Effector memory CD4-positive, alpha-beta T cell (primary cell): ENCODE results near the gene BCL7B.
"Not testable (repeated sequence)": the region's sequence is repeated elsewhere in the genome, so short reads cannot be mapped to it uniquely, and the experiment has no call there.

Experiments
- DNase-seq, 3 donors: peaks; one replicate each; pipeline ENCODE4 v3.0.0-alpha.2; 2020
- H3K27ac ChIP-seq: 2 replicates; pipeline ENCODE4 v1.7.0; 2013; ENCODE audit warnings: mild to moderate bottlenecking, low read length, moderate library complexity; ENCODE audit not compliant: insufficient read depth, poor library complexity, severe bottlenecking
- H3K27me3 ChIP-seq: replicated peaks from 2 replicates; pipeline ENCODE4 v1.7.0; 2013; ENCODE audit warnings: mild to moderate bottlenecking, low read length; ENCODE audit not compliant: insufficient read depth, control insufficient read depth, poor library complexity, severe bottlenecking
- H3K36me3 ChIP-seq: 2 replicates; pipeline ENCODE4 v1.7.0; 2013; ENCODE audit warnings: mild to moderate bottlenecking, low read length, moderate library complexity; ENCODE audit not compliant: control insufficient read depth, insufficient read depth
- H3K4me1 ChIP-seq: 2 replicates; pipeline ENCODE4 v1.7.0; 2013; ENCODE audit warnings: low read length, mild to moderate bottlenecking; ENCODE audit not compliant: control insufficient read depth, insufficient read depth, poor library complexity, severe bottlenecking
- H3K4me3 ChIP-seq: 2 replicates; pipeline ENCODE4 v1.7.0; 2013; ENCODE audit warnings: low read length, low read depth, mild to moderate bottlenecking; ENCODE audit not compliant: insufficient read depth, poor library complexity, severe bottlenecking
- H3K9me3 ChIP-seq: 2 replicates; pipeline ENCODE4 v1.7.0; 2013; ENCODE audit warnings: mild to moderate bottlenecking, low read length, moderate library complexity; ENCODE audit not compliant: control insufficient read depth

The BCL7B gene

DNA sequence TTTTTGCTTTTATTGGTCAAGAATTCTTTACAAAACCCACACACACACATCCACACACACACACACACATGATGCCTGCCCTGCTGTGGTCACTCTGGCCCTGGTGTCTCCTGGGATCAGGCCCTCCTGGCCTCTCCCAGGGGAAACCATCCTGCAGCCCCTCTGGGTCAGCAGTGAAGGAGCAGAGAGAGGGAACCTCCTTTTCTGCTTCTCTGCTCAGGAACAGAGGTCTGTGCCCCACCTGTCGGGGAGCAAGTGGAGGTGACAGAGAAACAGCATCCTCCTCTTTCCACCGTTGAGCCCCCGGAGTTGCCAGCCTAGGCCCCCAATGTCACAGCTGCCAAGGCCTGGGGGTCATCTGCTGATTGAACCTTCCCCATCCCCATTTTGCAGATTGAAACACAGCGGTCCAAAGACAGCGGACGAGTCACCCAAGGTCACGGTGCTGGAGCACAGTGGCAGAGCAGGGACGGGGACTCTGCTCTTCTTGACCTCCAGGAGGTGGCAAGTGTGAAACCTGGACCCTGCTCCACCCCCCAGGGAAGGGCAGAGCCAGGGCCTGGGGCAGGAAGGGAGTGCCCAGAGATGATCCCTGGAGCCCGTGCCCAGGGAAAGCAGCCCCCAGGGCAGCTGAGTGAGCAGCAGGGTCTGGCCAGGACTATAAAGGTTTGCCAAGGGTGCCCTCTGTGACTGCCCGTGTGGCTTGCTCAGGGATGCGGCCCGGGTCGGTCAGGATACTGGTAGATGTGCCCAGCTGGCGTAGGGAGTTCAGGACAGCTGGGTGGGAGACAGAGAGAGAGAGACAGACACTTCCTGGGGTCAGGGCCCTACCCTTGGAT is 35.9 kb upstream of the BCL7B start:
- no peak for DNase-seq
- H3K4me3 ChIP-seq: no peak overlapping the region
- no peaks in the 10 kb centered on the region for H3K4me1 ChIP-seq
- no peaks in the 10 kb centered on the region for H3K27me3 ChIP-seq
- no peaks in the 10 kb centered on the region for H3K9me3 ChIP-seq
- no peak overlapping the region for H3K27ac ChIP-seq
- H3K36me3 ChIP-seq: no peaks in the 10 kb centered on the region

DNA sequence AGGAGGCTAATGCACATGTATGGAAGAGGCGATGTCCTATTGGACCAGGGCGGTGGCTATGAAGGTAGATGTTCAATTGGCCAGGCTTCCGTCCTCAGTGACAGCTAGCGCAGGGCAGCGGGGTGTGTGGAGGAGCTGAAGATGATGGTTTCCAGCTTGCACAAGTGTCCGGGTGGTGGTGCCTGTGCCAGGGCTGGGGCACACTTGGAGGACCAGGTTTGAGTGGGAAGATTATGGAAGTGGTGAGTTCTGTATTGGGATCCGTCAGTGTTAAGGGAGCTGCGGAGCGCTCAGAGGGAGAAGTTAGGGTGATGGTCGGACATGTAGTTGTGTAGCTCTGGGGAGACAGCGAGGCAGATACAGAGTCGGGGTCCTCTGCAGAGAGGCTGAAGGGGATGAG is 29.4 kb upstream of the BCL7B start:
- Histone ChIP-seq H3K9me3 (no peaks in the 10 kb centered on the region), H3K4me3 (no peak overlapping the region), H3K27ac (no peak overlapping the region), H3K4me1 (no peaks in the 10 kb centered on the region), H3K27me3 (no peaks in the 10 kb centered on the region), H3K36me3 (no peaks in the 10 kb centered on the region)
- no peak for DNase-seq

DNA sequence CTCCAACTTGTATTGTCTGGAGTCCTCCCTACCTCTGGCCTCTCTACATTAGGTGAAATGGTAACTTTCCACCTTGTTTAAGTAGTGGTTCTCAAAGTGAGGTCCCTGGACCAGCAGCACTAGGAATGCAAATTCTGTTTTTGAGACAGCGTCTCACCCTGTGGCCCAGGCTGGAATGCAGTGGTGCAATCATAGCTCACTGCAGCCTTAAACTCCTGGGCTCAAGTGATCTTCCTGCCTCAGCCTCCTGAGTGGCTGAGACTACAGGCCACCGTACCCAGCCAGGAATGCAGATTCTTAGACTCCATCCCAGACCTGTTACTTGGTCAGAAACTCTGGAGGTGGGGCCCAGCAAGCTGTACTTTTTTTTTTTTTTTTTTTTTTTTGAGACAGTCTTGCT is 27.7 kb upstream of the BCL7B start:
- no peak for DNase-seq
- Histone ChIP-seq H3K9me3 (no peaks in the 10 kb centered on the region), H3K36me3 (no peaks in the 10 kb centered on the region), H3K4me3 (no peak overlapping the region), H3K4me1 (no peaks in the 10 kb centered on the region), H3K27me3 (no peaks in the 10 kb centered on the region), H3K27ac (no peak overlapping the region)

DNA sequence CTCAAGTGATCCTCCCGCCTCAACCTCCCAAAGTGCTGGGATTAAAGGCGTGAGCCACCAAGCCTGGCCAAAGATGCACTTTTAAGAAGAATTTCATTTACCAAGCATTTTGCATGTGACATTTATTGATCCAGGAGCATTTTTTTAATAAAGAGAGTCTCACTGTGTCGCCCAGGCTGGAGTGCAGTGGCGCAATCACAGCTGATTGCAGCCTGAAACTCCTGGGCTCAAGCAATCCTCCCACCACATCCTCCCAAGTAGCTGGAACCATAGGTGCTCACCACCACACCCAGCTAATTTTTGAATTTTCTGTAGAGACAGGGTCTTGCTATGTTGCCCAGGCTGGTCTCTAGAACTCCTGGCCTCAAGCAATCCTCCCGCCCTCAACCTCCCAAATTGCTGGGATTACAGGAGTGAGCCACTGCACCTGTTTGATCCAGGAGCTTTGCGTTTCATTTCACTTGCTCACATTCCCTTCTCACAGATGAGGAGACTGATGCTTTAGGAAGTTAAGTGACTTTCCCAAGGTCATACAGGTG is 25.2 kb upstream of the BCL7B start:
- Histone ChIP-seq H3K4me1 (peaks cover 9% of the 10 kb centered on the region), H3K36me3 (no peaks in the 10 kb centered on the region), H3K27ac (no peak overlapping the region), H3K27me3 (no peaks in the 10 kb centered on the region), H3K4me3 (no peak overlapping the region), H3K9me3 (no peaks in the 10 kb centered on the region)
- DNase-seq: no peak

DNA sequence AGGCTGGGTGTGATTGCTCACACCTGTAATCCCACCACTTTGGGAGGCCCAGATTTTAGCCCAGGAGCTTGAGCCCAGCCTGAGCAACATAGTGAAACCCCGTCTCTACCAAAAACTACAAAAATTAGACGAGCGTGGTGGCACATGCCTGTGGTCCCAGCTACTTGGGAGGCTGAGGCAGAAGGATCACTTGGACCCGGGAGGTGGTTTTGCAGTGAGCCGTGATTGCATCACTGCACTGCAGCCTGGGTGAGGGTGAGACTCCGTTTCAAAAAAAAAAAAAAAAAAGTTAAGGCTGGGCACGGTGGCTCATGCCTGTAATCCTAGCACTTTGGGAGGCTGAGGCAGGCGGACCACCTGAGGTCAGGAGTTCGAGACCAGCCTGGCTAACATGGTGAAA is 23.5 kb upstream of the BCL7B start:
- not testable (repeated sequence) for H3K4me3 ChIP-seq, H3K9me3 ChIP-seq, H3K27me3 ChIP-seq, H3K27ac ChIP-seq, DNase-seq, H3K36me3 ChIP-seq
- peaks cover 17% of the 10 kb centered on the region for H3K4me1 ChIP-seq

DNA sequence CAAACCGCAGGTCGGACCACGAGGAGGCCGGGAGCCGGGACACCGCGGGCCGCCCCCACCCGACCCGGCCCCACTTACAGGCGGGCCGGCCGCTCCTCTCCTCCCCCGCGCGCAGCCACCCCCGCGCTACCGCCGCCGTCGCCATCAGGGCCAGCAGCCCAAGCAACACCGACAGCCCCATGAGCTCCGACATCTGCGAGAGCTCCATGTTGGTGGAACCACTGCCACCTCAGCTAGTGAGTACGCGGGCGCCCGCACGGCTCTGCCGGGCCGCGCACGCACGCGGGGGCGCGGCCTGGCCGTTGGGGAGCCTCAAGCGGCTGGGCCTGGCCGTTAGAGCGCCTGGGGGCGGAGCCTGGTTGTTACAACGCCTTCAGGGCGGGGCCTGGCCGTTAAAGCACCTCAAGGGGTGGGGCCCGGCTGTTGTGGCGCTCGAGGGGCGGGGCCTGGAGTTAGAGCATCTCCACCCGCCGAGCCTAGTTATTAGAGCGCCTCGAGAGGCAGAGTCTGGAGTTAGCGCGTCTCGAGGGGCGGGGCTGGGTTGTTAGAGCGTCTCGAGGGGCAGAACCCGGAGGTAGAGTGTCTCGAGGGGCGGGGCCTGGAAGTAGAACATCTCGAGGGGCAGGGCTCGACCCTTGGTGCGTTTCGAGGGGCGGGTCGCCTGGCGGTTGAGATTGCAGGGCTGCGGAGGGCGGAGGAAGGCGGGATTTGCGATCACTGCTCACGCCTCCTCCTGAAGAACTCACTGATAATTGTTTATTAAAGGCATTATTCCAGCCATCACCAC is 21.0 kb upstream of the BCL7B start, which contains the start of gene TBL2:
Gene TBL2, minus strand, starts transcription at position 238 of the 787 bp plus-strand sequence. Its CDS starts 30 bp downstream, at position 208.
- Histone ChIP-seq H3K4me3 (peak within 1 kb of the TSS; percentile 94), H3K27ac (peak within 1 kb of the TSS; percentile 86), H3K27me3 (no peaks in the 10 kb centered on the region), H3K36me3 (peaks cover 15% of the 10 kb centered on the region), H3K9me3 (no peaks in the 10 kb centered on the region), H3K4me1 (peaks cover 17% of the 10 kb centered on the region)
- DNase-seq: peak; percentile 98

DNA sequence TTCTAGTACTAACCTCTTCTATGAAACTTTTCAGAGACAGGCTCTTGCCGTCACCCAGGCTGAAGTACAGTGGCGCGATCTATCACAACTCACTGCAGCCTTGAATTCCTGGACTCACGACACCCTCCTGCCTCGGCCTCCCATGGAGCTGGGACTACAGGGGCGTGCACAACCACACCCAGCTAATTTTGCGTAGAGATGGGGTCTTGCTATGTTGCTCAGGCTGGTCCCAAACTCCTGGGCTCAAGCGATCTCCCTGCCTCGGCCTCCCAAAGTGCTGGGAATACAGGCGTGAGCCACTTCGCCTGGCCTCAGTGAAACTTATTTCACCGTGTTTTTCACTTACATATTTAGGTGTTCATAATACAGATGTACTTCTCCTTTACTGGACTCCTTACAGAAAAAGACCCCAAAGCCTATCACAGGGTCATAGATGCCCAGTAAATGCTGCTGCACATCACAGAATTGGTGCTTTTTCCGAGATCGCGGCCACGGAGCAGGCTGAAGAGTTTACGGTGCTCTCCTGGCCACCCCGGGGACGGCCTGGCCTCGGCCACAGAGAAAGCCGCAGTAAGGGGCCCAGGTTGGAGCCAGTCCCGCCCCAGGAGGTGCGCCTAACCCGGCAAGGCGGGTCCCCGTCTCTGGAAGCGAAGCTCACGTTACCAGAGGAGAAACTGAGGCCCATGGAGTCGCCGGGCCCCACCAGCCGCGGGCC is 20.3 kb upstream of the BCL7B start:
- Histone ChIP-seq H3K4me1 (peaks cover 17% of the 10 kb centered on the region), H3K27me3 (no peaks in the 10 kb centered on the region), H3K9me3 (no peaks in the 10 kb centered on the region), H3K4me3 (peak overlapping the region; percentile 94), H3K27ac (peak overlapping the region; percentile 86), H3K36me3 (peaks cover 22% of the 10 kb centered on the region)
- peak in 1 of 3 donors; percentile 6 for DNase-seq

DNA sequence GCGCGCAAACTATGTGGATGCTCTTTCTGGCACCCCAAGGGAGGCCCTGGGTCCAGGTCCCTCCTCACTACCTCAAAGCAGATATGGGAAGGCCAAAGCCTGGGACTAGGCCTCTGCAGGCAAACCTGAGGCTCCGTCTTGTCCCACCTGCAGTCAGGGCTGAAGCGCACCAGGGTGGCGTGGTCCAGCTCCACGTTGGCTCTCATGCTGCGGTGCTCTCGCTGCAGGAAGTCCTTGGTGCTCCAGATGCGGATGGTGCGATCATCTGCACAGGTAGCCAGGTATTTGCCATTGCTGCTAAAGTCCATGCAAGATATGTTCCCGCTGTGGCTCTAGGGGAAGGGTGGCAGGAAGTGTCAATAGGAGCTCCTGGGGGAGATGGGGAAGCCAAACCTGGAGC is 16.3 kb upstream of the BCL7B start:
- no peak for DNase-seq
- H3K9me3 ChIP-seq: no peaks in the 10 kb centered on the region
- no peaks in the 10 kb centered on the region for H3K27me3 ChIP-seq
- no peak overlapping the region for H3K27ac ChIP-seq
- H3K36me3 ChIP-seq: peaks cover 58% of the 10 kb centered on the region
- peaks cover 12% of the 10 kb centered on the region for H3K4me1 ChIP-seq
- H3K4me3 ChIP-seq: no peak overlapping the region

DNA sequence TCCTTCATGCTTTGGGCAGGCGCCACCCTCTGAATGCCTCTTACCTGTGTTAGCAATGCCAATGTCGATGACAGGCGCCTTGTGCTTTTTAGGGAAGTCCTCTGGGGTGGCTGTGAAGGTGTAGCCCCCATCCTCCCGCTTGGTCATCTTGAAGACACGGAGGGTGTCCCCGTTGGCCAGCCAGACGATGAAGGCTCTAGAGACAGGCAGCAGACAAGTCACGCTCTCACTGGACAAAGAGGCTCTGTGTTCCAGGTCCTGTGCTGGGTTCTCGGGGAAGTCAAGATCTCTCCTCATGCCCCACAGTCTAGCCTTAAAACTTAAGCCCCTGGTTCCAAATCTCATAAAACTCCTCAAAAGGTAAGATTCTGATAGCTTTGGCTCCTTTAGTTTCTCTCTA is 15.8 kb upstream of the BCL7B start:
- Histone ChIP-seq H3K27ac (no peak overlapping the region), H3K9me3 (no peaks in the 10 kb centered on the region), H3K4me3 (no peak overlapping the region), H3K36me3 (peaks cover 61% of the 10 kb centered on the region), H3K4me1 (peaks cover 12% of the 10 kb centered on the region), H3K27me3 (no peaks in the 10 kb centered on the region)
- no peak for DNase-seq
